Motor neuron (in vitro differentiated cells): ENCODE data around the gene CISD3. TPM values are rescaled to one million over a fixed set of nuclear protein-coding genes. Genes with fewer than 3 reads are reported as not detected.

Source experiments
- ATAC-seq, 8 experiments: fragments of 200-7000 bp; cut with Tn5 transposase; replicated peaks in 6 of 8; 2 replicates each; pipeline ENCODE4 v1.8.0; 2021; ENCODE audit warnings: mild to moderate bottlenecking in 8 of 8, moderate library complexity in 8 of 8
- H3K27ac ChIP-seq, 2 donors: fragments of 250-450 bp; sonication (Bioruptor Pico); 2 replicates each; pipeline ENCODE4 v1.9.0; 2021; ENCODE audit warnings: antibody characterized with exemption in 2 of 2, mild to moderate bottlenecking in 2 of 2, moderate library complexity in 1 of 2
- H3K4me1 ChIP-seq, 2 donors: fragments of 250-450 bp; sonication (Bioruptor Pico); replicated peaks in 1 of 2; 2 replicates each; pipeline ENCODE4 v1.6.1; 2021; ENCODE audit warnings: antibody characterized with exemption in 2 of 2, mild to moderate bottlenecking in 2 of 2, moderate library complexity in 1 of 2
- H3K4me3 ChIP-seq, 5 donors: fragments of 250-450 bp; sonication (Bioruptor Pico); 2 replicates each; pipeline ENCODE4 v1.9.0; 2021; ENCODE audit warnings: antibody characterized with exemption in 5 of 5, mild to moderate bottlenecking in 5 of 5, moderate library complexity in 4 of 5
- WGBS, 10 experiments: fragments of 450-650 bp; shearing (Covaris generic); methylation state at CpG; one replicate each; pipeline ENCODE4 v1.0.0; 2022; 5-methylcytosine and 5-hydroxymethylcytosine counted together
- in situ Hi-C, 9 experiments: fragments of 400-800 bp; cut with MboI; loops; one replicate each; pipeline ENCODE4 v1.15.0; 2021; ENCODE audit warnings: low sequenced_read_pairs in 9 of 9, low pct_unique_long_range_greater_than_20kb in 2 of 9; ENCODE audit not compliant: unreplicated experiment in 9 of 9
- total RNA-seq, 8 experiments: library from RNA; unstranded; fragments of 300-600 nt; gene quantifications; 2 replicates each; pipeline versions ENCODE4 v1.2.3 to v1.2.4, GENCODE V29; 2022

Gene CISD3
- total RNA-seq, 8 experiments from 2014 or later, result 2.5 to 23.8 (median 6.2) TPM

GRCh38 chr17:38733982-38734973 lies 4.1 kb downstream of the CISD3 start:
- in situ Hi-C loops, result no loop called here
- no peak for ATAC-seq
- peaks cover 3 to 9% of the 10 kb centered on the region in 2 donors for H3K4me1 ChIP-seq
- H3K27ac ChIP-seq, result no peak overlapping the region
- WGBS, 10 experiments, result 67 to 100% (median 83%) methylated on average over 1 to 4 of the region's 15 CpGs; no CpG with 5 or more reads in 6 of the 10 experiments
- no peak overlapping the region for H3K4me3 ChIP-seq

GRCh38 chr17:38735161-38735997 lies 5.2 kb downstream of the CISD3 start:
- H3K4me1 ChIP-seq, result peaks cover 0 to 4% of the 10 kb centered on the region in 2 donors
- no peak overlapping the region for H3K27ac ChIP-seq
- H3K4me3 ChIP-seq, result no peak overlapping the region
- WGBS, 10 experiments, result 10 to 100% (median 67%) methylated on average over 1 to 2 of the region's 23 CpGs; no CpG with 5 or more reads in 7 of the 10 experiments
- in situ Hi-C loops, result no loop called here
- ATAC-seq, result peak in 6 of 8 experiments; percentile 13 to 38 (median 16)

GRCh38 chr17:38738007-38738662 lies 8.0 kb downstream of the CISD3 start:
- H3K4me3 ChIP-seq, result no peak overlapping the region
- no peak for ATAC-seq
- H3K4me1 ChIP-seq, result peaks cover 14 to 29% of the 10 kb centered on the region in 2 donors
- no peak overlapping the region for H3K27ac ChIP-seq
- in situ Hi-C loops, result no loop called here
- WGBS, 10 experiments, result 60 to 100% (median 93%) methylated on average over 1 to 4 of the region's 14 CpGs; no CpG with 5 or more reads in 3 of the 10 experiments

GRCh38 chr17:38738686-38739085 lies 8.5 kb downstream of the CISD3 start:
- ATAC-seq, result no peak
- WGBS, 10 experiments, result 94 to 97% methylated on average over 3 to 5 of the region's 16 CpGs; no CpG with 5 or more reads in 8 of the 10 experiments
- in situ Hi-C loops, result no loop called here
- Histone ChIP-seq H3K4me1 (peaks cover 18 to 34% of the 10 kb centered on the region in 2 donors), H3K27ac (no peak overlapping the region), H3K4me3 (no peak overlapping the region)

- H3K4me3 ChIP-seq, result no peak overlapping the region
- H3K27ac ChIP-seq, result no peak overlapping the region
- ATAC-seq, result no peak
- peaks cover 20 to 40% of the 10 kb centered on the region in 2 donors for H3K4me1 ChIP-seq
- in situ Hi-C loops, result no loop called here
- 90 to 100% methylated on average over 1 to 6 of the region's 14 CpGs; no CpG with 5 or more reads in 8 of the 10 experiments for WGBS, 10 experiments
Observed at GRCh38 chr17:38739305-38739704, 9.2 kb downstream of the CISD3 start.

- Histone ChIP-seq H3K27ac (no peak overlapping the region), H3K4me3 (no peak overlapping the region), H3K4me1 (peaks cover 20 to 38% of the 10 kb centered on the region in 2 donors)
- in situ Hi-C loops, result no loop called here
- 40 to 86% methylated on average over 1 to 6 of the region's 19 CpGs; no CpG with 5 or more reads in 8 of the 10 experiments for WGBS, 10 experiments
- ATAC-seq, result no peak
Observed at GRCh38 chr17:38740044-38740443, 9.9 kb downstream of the CISD3 start.

GRCh38 chr17:38740806-38741205 lies 10.7 kb downstream of the CISD3 start:
- H3K27ac ChIP-seq, result no peak overlapping the region
- H3K4me3 ChIP-seq, result no peak overlapping the region
- WGBS, 10 experiments, result 93 to 100% (median 100%) methylated on average over 1 to 2 of the region's 4 CpGs; no CpG with 5 or more reads in 4 of the 10 experiments
- in situ Hi-C loops, result no loop called here
- peaks cover 27 to 40% of the 10 kb centered on the region in 2 donors for H3K4me1 ChIP-seq
- no peak for ATAC-seq

- peaks cover 32 to 46% of the 10 kb centered on the region in 2 donors for H3K4me1 ChIP-seq
- H3K27ac ChIP-seq, result peak overlapping the region in 1 of 2 donors; percentile 62
- WGBS, 10 experiments, result 60 to 100% (median 93%) methylated on average over 1 to 4 of the region's 5 CpGs; no CpG with 5 or more reads in 2 of the 10 experiments
- no peak for ATAC-seq
- no peak overlapping the region for H3K4me3 ChIP-seq
- in situ Hi-C loops, result no loop called here
Observed at GRCh38 chr17:38741461-38741860, 11.3 kb downstream of the CISD3 start.

- Histone ChIP-seq H3K4me3 (no peak overlapping the region), H3K4me1 (peaks cover 32 to 46% of the 10 kb centered on the region in 2 donors), H3K27ac (peak overlapping the region; percentile 48 to 62)
- peak in 5 of 8 experiments; percentile 15 to 67 (median 47) for ATAC-seq
- in situ Hi-C loops, result no loop called here
- 10 to 100% (median 80%) methylated on average over 1 to 2 of the region's 7 CpGs; no CpG with 5 or more reads in 6 of the 10 experiments for WGBS, 10 experiments
Observed at GRCh38 chr17:38741921-38742410, 11.8 kb downstream of the CISD3 start.

GRCh38 chr17:38742411-38743308 lies 12.5 kb downstream of the CISD3 start:
- 0 to 100% (median 63%) methylated on average over 1 to 13 of the region's 22 CpGs; no CpG with 5 or more reads in 3 of the 10 experiments for WGBS, 10 experiments
- peaks cover 32 to 46% of the 10 kb centered on the region in 2 donors for H3K4me1 ChIP-seq
- in situ Hi-C loops, result no loop called here
- peak; percentile 42 to 72 (median 50) for ATAC-seq
- peak overlapping the region; percentile 48 to 62 for H3K27ac ChIP-seq
- H3K4me3 ChIP-seq, result no peak overlapping the region

GRCh38 chr17:38743556-38744171 lies 13.5 kb downstream of the CISD3 start:
- WGBS, 10 experiments, result no CpG with 5 or more reads among the region's 4 CpGs
- no peak overlapping the region for H3K4me3 ChIP-seq
- H3K27ac ChIP-seq, result no peak overlapping the region
- in situ Hi-C loops, result no loop called here
- H3K4me1 ChIP-seq, result peaks cover 32 to 46% of the 10 kb centered on the region in 2 donors
- ATAC-seq, result no peak
